CD14-positive monocyte (primary cell): Measurements from ENCODE around the gene STK4. TPM values are rescaled to one million over a fixed set of nuclear protein-coding genes. Genes with fewer than 3 reads are reported as not detected.

Experiments used
- DNase-seq, 3 donors: peaks; one replicate each; pipeline ENCODE4 v3.0.0-alpha.2; 2011 to 2022
- H2AFZ ChIP-seq: 2 replicates; pipeline ENCODE4 v1.6.0; 2012; ENCODE audit warnings: mild to moderate bottlenecking, low read depth, low read length, inconsistent platforms; ENCODE audit not compliant: insufficient read depth, poor library complexity, severe bottlenecking
- H3K27ac ChIP-seq, 2 donors: 1 replicate in 1 of 2; 2 replicates in 1 of 2; pipeline ENCODE4 v1.5.1; 2012 to 2013; ENCODE audit warnings: low read length in 2 of 2, control low read depth in 1 of 2, inconsistent platforms in 1 of 2, low read depth in 1 of 2, mild to moderate bottlenecking in 1 of 2
- H3K27me3 ChIP-seq, 2 donors: one replicate each; pipeline versions ENCODE4 v1.6.0 to v1.6.1; 2011 to 2013; ENCODE audit warnings: low read length in 2 of 2; ENCODE audit not compliant: control insufficient read depth in 2 of 2, insufficient read depth in 2 of 2
- H3K36me3 ChIP-seq, 2 donors: replicated peaks in 1 of 2; 1 replicate in 1 of 2; 2 replicates in 1 of 2; pipeline versions ENCODE4 v1.5.1 to v1.6.1; 2012 to 2013; ENCODE audit warnings: low read length in 2 of 2, control low read depth in 1 of 2, inconsistent platforms in 1 of 2, mild to moderate bottlenecking in 1 of 2; ENCODE audit not compliant: insufficient read depth in 2 of 2, control insufficient read depth in 1 of 2
- H3K4me1 ChIP-seq, 2 donors: 1 replicate in 1 of 2; 2 replicates in 1 of 2; pipeline versions ENCODE4 v1.5.1 to v1.6.1; 2012 to 2013; ENCODE audit warnings: low read length in 2 of 2, control low read depth in 1 of 2, inconsistent platforms in 1 of 2, mild to moderate bottlenecking in 1 of 2, moderate library complexity in 1 of 2; ENCODE audit not compliant: insufficient read depth in 2 of 2, control insufficient read depth in 1 of 2
- H3K4me2 ChIP-seq: replicated peaks from 2 replicates; pipeline ENCODE3; 2012; ENCODE audit warnings: low read length, moderate library complexity, mild to moderate bottlenecking; ENCODE audit not compliant: poor library complexity, severe bottlenecking; ENCODE audit errors: extremely low read depth
- H3K4me3 ChIP-seq, 3 experiments: fragments of 200-600 bp in 1 of 3; sonication (generic) in 1 of 3; replicated peaks in 1 of 3; 1 replicate in 2 of 3; 2 replicates in 1 of 3; pipeline ENCODE4 v1.5.1; 2011 to 2013; ENCODE audit warnings: low read length in 3 of 3, mild to moderate bottlenecking in 3 of 3, control low read depth in 2 of 3, low read depth in 2 of 3, inconsistent platforms in 1 of 3, moderate library complexity in 1 of 3
- H3K79me2 ChIP-seq: 2 replicates; pipeline ENCODE4 v1.6.0; 2012; ENCODE audit warnings: mild to moderate bottlenecking, control low read depth, inconsistent platforms, low read length, moderate library complexity; ENCODE audit not compliant: insufficient read depth
- H3K9ac ChIP-seq: 2 replicates; pipeline ENCODE4 v1.6.0; 2017; ENCODE audit warnings: low read length, mild to moderate bottlenecking; ENCODE audit not compliant: insufficient read depth, poor library complexity, severe bottlenecking
- H3K9me3 ChIP-seq, 2 donors: replicated peaks in 1 of 2; 1 replicate in 1 of 2; 2 replicates in 1 of 2; pipeline versions ENCODE4 v1.5.1 to v1.6.1; 2012 to 2013; ENCODE audit warnings: low read length in 2 of 2, control low read depth in 1 of 2; ENCODE audit not compliant: control insufficient read depth in 1 of 2, insufficient read depth in 1 of 2
- H4K20me1 ChIP-seq: 2 replicates; pipeline ENCODE4 v1.6.0; 2012; ENCODE audit warnings: mild to moderate bottlenecking, low read length, control low read depth, moderate library complexity; ENCODE audit not compliant: insufficient read depth
- H3K27ac Mint-ChIP-seq, 7 donors: one replicate each; pipeline ENCODE4 v1.8.0; 2020; ENCODE audit warnings: mild to moderate bottlenecking in 7 of 7, mixed read lengths in 7 of 7, moderate library complexity in 6 of 7, inconsistent platforms in 2 of 7
- H3K27me3 Mint-ChIP-seq, 3 donors: one replicate each; pipeline ENCODE4 v1.8.0; 2021 to 2022; ENCODE audit warnings: low read depth in 3 of 3, mild to moderate bottlenecking in 3 of 3, mixed read lengths in 3 of 3, moderate library complexity in 3 of 3, inconsistent platforms in 1 of 3
- H3K36me3 Mint-ChIP-seq, 2 donors: one replicate each; pipeline ENCODE4 v1.8.0; 2020; ENCODE audit warnings: mixed read lengths in 2 of 2, inconsistent platforms in 1 of 2, mild to moderate bottlenecking in 1 of 2
- H3K4me1 Mint-ChIP-seq: one replicate; pipeline ENCODE4 v1.8.0; 2020; ENCODE audit warnings: mild to moderate bottlenecking, mixed read lengths
- H3K4me3 Mint-ChIP-seq, 2 donors: one replicate each; pipeline ENCODE4 v1.8.0; 2020; ENCODE audit warnings: mild to moderate bottlenecking in 2 of 2, mixed read lengths in 2 of 2, moderate library complexity in 1 of 2
- H3K9me3 Mint-ChIP-seq, 7 donors: one replicate each; pipeline ENCODE4 v1.8.0; 2020 to 2022; ENCODE audit warnings: mixed read lengths in 7 of 7, mild to moderate bottlenecking in 6 of 7, moderate library complexity in 6 of 7, inconsistent platforms in 2 of 7
- CTCF ChIP-seq: fragments of 200-600 bp; IDR thresholded peaks from one replicate; pipeline ENCODE4 v1.8.0; 2022; ENCODE audit warnings: antibody characterized with exemption, mild to moderate bottlenecking
- WGBS: methylation state at CpG from one replicate; pipeline ENCODE4 v1.1.5; 2013; ENCODE audit warnings: missing lambda C conversion rate; ENCODE audit not compliant: insufficient coverage; 5-methylcytosine and 5-hydroxymethylcytosine counted together
- intact Hi-C, 2 donors: fragments of 100-400 bp; cut with micrococcal nuclease; formaldehyde crosslinking; loops; one replicate each; pipeline versions ENCODE4 v1.15.0 to v1.15.1; 2023
- polyA plus RNA-seq, 3 donors: library from polyadenylated mRNA; depleted of rRNA in 1 of 3; unstranded in 2 of 3; stranded (reverse) in 1 of 3; fragments of 300-500 nt in 2 of 3; fragments of >200 nt in 1 of 3; fragmentation: Illumina TruSeq in 2 of 3; gene quantifications; 1 replicate in 2 of 3; 2 replicates in 1 of 3; pipeline ENCODE4 v1.2.3, GENCODE V29; 2012 to 2021

The STK4 gene
- polyA plus RNA-seq, 3 donors = 53.0 to 123 (median 69.9) TPM

- H3K4me3 ChIP-seq = no peak overlapping the region
- no peak overlapping the region for H3K4me2 ChIP-seq
- no peak overlapping the region for H2AFZ ChIP-seq
- no peak overlapping the region for H3K4me3 Mint-ChIP-seq
- peaks cover 39 to 59% of the 10 kb centered on the region in 2 donors for H3K36me3 Mint-ChIP-seq
- no peak overlapping the region for H3K27ac ChIP-seq
- peaks cover 58% of the 10 kb centered on the region for H3K4me1 Mint-ChIP-seq
- WGBS = no CpG with 5 or more reads among the region's 1 CpG
- H3K9me3 Mint-ChIP-seq = peaks cover 0 to 2% (median 0%) of the 10 kb centered on the region in 7 donors
- H3K27ac Mint-ChIP-seq = peak overlapping the region in 4 of 7 donors; percentile 3 to 39 (median 28)
- peaks cover 93% of the 10 kb centered on the region for H3K79me2 ChIP-seq
- intact Hi-C loops = no loop called here
- no peak for DNase-seq
- no peak for TF ChIP-seq CTCF
- H3K36me3 ChIP-seq = peaks cover 40 to 59% of the 10 kb centered on the region in 2 donors
- H3K4me1 ChIP-seq = peaks cover 47 to 61% of the 10 kb centered on the region in 2 donors
- H3K27me3 Mint-ChIP-seq = peaks cover 0 to 1% (median 0%) of the 10 kb centered on the region in 3 donors
- H3K9ac ChIP-seq = no peak overlapping the region
- H3K27me3 ChIP-seq = no peaks in the 10 kb centered on the region
- no peaks in the 10 kb centered on the region for H3K9me3 ChIP-seq
- peaks cover 31% of the 10 kb centered on the region for H4K20me1 ChIP-seq
These were observed 22.4 kb downstream of the STK4 start for GRCh38 chr20:44988631-44989171.

- no peaks in the 10 kb centered on the region for H3K27me3 ChIP-seq
- intact Hi-C loops = loop anchor here in 1 of 2 donors (1.0 kb wide), 1 partner anchor 9 kb away; no protein-coding TSS in a partner anchor
- H3K4me1 ChIP-seq = peaks cover 50 to 61% of the 10 kb centered on the region in 2 donors
- peak overlapping the region; percentile 62 for H3K4me2 ChIP-seq
- H3K9ac ChIP-seq = peak overlapping the region; percentile 55
- H3K27ac ChIP-seq = peak overlapping the region; percentile 80 to 90
- 0% methylated on average over 1 of the region's 3 CpGs for WGBS
- H4K20me1 ChIP-seq = peaks cover 27% of the 10 kb centered on the region
- peak in 2 of 3 donors; percentile 26 to 42 for DNase-seq
- H3K9me3 Mint-ChIP-seq = peaks cover 0 to 2% (median 0%) of the 10 kb centered on the region in 7 donors
- H3K36me3 Mint-ChIP-seq = peaks cover 37 to 58% of the 10 kb centered on the region in 2 donors
- H3K27ac Mint-ChIP-seq = peak overlapping the region; percentile 91 to 96 (median 92)
- peaks cover 93% of the 10 kb centered on the region for H3K79me2 ChIP-seq
- H3K4me3 Mint-ChIP-seq = peak overlapping the region; percentile 56 to 84
- no peaks in the 10 kb centered on the region for H3K9me3 ChIP-seq
- TF ChIP-seq CTCF = no peak
- H3K27me3 Mint-ChIP-seq = peaks cover 0 to 1% (median 0%) of the 10 kb centered on the region in 3 donors
- H2AFZ ChIP-seq = peak overlapping the region; percentile 49
- H3K36me3 ChIP-seq = peaks cover 39 to 53% of the 10 kb centered on the region in 2 donors
- H3K4me3 ChIP-seq = peak overlapping the region in 2 of 3 experiments; percentile 43 to 63
- H3K4me1 Mint-ChIP-seq = peaks cover 58% of the 10 kb centered on the region
These were observed 24.1 kb downstream of the STK4 start for GRCh38 chr20:44990425-44990824.
